Glomerular endothelial cell (primary cell): ENCODE measurements around the gene GARIN5B. TPM values are rescaled to one million over a fixed set of nuclear protein-coding genes. Genes with fewer than 3 reads are reported as not detected.

ENCODE experiments used
- DNase-seq: peaks from one replicate; pipeline ENCODE4 v3.0.0-alpha.2; 2011; ENCODE audit warnings: low read depth, low spot score; ENCODE audit errors: extremely low read depth
- total RNA-seq: library from RNA; depleted of rRNA; stranded (reverse); fragments of >200 nt; gene quantifications from 2 replicates; pipeline ENCODE4 v1.2.3, GENCODE V29; 2015

Gene GARIN5B
- total RNA-seq, 1 donor from 2014 or later: not detected

GRCh38 chr19:55389386-55390317 is 26.6 kb upstream of the GARIN5B start:
- no peak for DNase-seq

GRCh38 chr19:55387736-55388497 is 24.9 kb upstream of the GARIN5B start:
- DNase-seq: no peak

- DNase-seq: no peak
Observed at GRCh38 chr19:55386493-55386971, 23.5 kb upstream of the GARIN5B start.

GRCh38 chr19:55385724-55386492 is 22.8 kb upstream of the GARIN5B start, which contains the start of gene RPL28:
Gene RPL28, plus strand, starts transcription at chr19:55385932. Its CDS starts 426 bp downstream, at chr19:55386358.
- peak; percentile 93 for DNase-seq

GRCh38 chr19:55384920-55385723 is 22.1 kb upstream of the GARIN5B start:
- peak; percentile 82 for DNase-seq

- DNase-seq: no peak
Observed at GRCh38 chr19:55384131-55384919, 21.3 kb upstream of the GARIN5B start, which contains the start of gene TMEM238. Gene TMEM238, minus strand, starts transcription at chr19:55384292. Its CDS starts 33 bp downstream, at chr19:55384259.

GRCh38 chr19:55383279-55384130 is 20.4 kb upstream of the GARIN5B start:
- no peak for DNase-seq

- DNase-seq: no peak
Observed at GRCh38 chr19:55382522-55383054, 19.5 kb upstream of the GARIN5B start.

GRCh38 chr19:55382013-55382412 is 19.0 kb upstream of the GARIN5B start:
- no peak for DNase-seq

GRCh38 chr19:55379174-55379573 is 16.1 kb upstream of the GARIN5B start:
- DNase-seq: no peak

GRCh38 chr19:55377356-55378131 is 14.5 kb upstream of the GARIN5B start:
- no peak for DNase-seq

- no peak for DNase-seq
Observed at GRCh38 chr19:55376241-55376933, 13.3 kb upstream of the GARIN5B start, which contains the start of gene TMEM190. Gene TMEM190, plus strand, starts transcription at chr19:55376826. Its CDS starts 28 bp downstream, at chr19:55376854.

GRCh38 chr19:55373993-55374757 is 11.1 kb upstream of the GARIN5B start:
- no peak for DNase-seq

- no peak for DNase-seq
Observed at GRCh38 chr19:55373306-55373992, 10.4 kb upstream of the GARIN5B start.
